Subcutaneous abdominal adipose tissue (tissue), 5 donors: Measurements from ENCODE around the gene DEPDC5.

ENCODE experiments used
- H3K27ac ChIP-seq: one replicate; pipeline ENCODE4 v1.7.0; 2013; ENCODE audit warnings: low read depth, mild to moderate bottlenecking, inconsistent platforms, low read length, moderate library complexity
- H3K27me3 ChIP-seq, 5 donors: one replicate each; pipeline ENCODE4 v1.7.0; 2013; ENCODE audit warnings: low read length in 5 of 5, inconsistent platforms in 1 of 5; ENCODE audit not compliant: control insufficient read depth in 5 of 5, insufficient read depth in 4 of 5
- H3K36me3 ChIP-seq, 5 donors: one replicate each; pipeline ENCODE4 v1.7.0; 2013; ENCODE audit warnings: low read length in 5 of 5; ENCODE audit not compliant: control insufficient read depth in 5 of 5, insufficient read depth in 5 of 5
- H3K4me1 ChIP-seq, 5 donors: one replicate each; pipeline ENCODE4 v1.7.0; 2013; ENCODE audit warnings: low read length in 5 of 5, mild to moderate bottlenecking in 3 of 5, moderate library complexity in 1 of 5; ENCODE audit not compliant: control insufficient read depth in 5 of 5, insufficient read depth in 5 of 5
- H3K4me3 ChIP-seq, 5 donors: one replicate each; pipeline ENCODE4 v1.7.0; 2013; ENCODE audit warnings: low read length in 5 of 5, low read depth in 1 of 5
- H3K9ac ChIP-seq, 5 donors: one replicate each; pipeline ENCODE4 v1.7.0; 2013; ENCODE audit warnings: low read length in 5 of 5, mild to moderate bottlenecking in 4 of 5, moderate library complexity in 3 of 5
- H3K9me3 ChIP-seq, 5 donors: one replicate each; pipeline ENCODE4 v1.7.0; 2013; ENCODE audit warnings: low read length in 5 of 5; ENCODE audit not compliant: control insufficient read depth in 5 of 5
- donor health status: healthy.
- donor health status: healthy.
- donor health status: healthy.
- donor health status: healthy.
- donor health status: healthy.

The DEPDC5 gene

DNA sequence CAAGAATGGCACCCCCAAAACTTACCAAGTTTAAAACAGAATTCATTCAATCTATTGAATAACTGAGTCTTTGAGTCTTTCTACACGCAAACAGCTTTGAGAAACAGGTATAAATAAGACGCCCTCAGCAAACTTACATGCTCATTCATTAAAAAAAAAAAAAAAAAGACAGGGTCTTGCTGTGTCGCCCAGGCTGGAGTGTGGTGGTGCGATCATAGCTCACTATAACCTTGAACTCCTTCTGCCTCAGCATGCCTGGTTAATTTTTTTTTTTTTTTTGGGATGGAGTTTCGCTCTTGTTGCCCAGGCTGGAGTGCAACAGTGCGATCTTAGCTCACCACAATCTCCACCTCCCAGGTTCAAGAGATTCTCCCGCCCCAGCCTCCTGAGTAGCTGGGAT, 9.9 kb upstream of the DEPDC5 start:
- no peaks in the 10 kb centered on the region for H3K9me3 ChIP-seq
- no peak overlapping the region for H3K27ac ChIP-seq
- peaks cover 4 to 41% (median 20%) of the 10 kb centered on the region in 5 donors for H3K4me1 ChIP-seq
- H3K4me3 ChIP-seq: no peak overlapping the region
- H3K36me3 ChIP-seq: peaks cover 0 to 3% (median 0%) of the 10 kb centered on the region in 5 donors
- no peak overlapping the region for H3K9ac ChIP-seq
- H3K27me3 ChIP-seq: no peaks in the 10 kb centered on the region

DNA sequence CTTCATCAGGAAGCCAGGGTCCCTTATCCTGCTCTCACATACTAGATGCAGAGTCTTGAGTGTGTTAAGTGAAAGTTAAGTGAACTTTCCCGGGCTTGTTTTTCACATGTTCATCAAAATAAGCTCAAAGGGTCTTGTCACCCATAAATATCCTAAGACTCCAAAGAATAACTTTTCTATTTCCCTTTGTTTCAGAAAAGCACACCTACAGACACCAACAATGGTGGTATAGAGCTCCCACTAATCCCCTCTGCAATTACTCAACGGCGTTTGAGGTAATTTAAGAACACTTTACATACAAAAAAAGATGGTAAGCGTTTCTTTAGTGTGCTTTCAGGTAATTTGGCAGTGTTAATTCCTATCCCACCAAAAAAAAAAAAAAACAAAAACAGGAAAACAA, 6.4 kb upstream of the DEPDC5 start:
- Histone ChIP-seq H3K27me3 (no peaks in the 10 kb centered on the region), H3K4me1 (peaks cover 4 to 41% (median 35%) of the 10 kb centered on the region in 5 donors), H3K36me3 (peaks cover 0 to 2% (median 0%) of the 10 kb centered on the region in 5 donors), H3K27ac (no peak overlapping the region), H3K4me3 (no peak overlapping the region), H3K9me3 (no peaks in the 10 kb centered on the region), H3K9ac (peak overlapping the region in 1 of 5 donors; percentile 87)

DNA sequence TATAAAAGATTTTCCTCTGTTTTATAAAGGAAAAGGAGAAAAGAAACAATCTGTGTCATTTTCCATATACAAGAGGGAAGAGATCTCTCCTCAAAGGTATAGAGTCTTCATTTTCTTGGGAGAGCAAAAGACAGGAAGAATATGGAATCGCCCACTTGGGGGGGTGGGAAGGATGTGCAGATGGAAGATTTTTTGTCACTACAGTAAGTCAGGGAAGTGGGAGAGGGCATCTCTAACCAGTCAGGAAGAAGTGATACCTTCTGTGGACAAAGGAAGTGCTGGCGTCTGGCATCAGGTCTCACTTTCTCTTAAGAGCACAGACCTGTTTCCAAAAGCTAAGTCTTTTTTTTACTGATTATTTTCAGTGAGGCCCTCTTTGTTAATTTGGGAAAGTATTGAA, 5.3 kb upstream of the DEPDC5 start:
- peak overlapping the region; percentile 86 to 97 (median 89) for H3K4me3 ChIP-seq

DNA sequence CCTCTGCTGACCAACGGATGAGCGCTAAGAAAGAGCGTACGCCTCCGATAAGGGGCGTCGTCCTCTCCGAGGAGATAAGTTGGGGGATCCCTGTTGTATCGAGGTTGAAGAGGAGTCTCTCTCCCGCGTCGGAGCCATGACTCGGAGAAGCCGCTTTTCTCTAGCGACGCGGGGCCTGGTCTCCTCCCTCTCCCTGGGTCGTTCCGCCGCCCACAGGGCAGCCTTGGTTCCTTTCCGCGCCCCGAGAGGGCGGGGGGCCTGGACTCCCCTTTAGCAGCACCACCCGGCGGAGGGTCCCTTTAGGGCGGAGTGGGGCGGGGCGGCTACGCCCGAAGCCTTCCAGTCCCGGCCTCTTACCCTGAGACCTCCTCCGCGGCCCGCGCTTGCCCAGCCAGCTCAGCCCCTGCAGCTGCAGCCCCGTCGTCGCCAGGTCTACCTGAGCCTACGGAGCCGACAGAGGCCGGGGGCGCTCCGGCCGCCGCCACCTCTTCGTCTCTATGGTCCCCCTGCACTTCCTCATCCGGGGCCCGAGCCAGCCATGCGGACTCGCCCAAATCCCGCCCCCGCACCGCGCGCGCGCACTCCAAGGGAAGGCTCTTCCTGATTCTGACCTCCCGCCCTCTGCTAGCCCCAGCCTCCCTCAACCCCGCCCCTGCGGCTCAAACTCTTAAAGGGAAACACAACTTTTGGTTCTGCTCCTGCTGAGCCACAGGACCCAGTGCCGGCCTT, 4.0 kb upstream of the DEPDC5 start, which contains the start of gene PRR14L:
PRR14L (minus strand) TSS at position 497 of the 729 bp plus-strand sequence. CDS start 11,272 bp downstream, outside the sequence.
- H3K4me1 ChIP-seq: peaks cover 15 to 58% (median 56%) of the 10 kb centered on the region in 5 donors
- no peaks in the 10 kb centered on the region for H3K27me3 ChIP-seq
- H3K9ac ChIP-seq: peak within 1 kb of the TSS; percentile 87 to 99 (median 97)
- H3K36me3 ChIP-seq: peaks cover 0 to 2% (median 0%) of the 10 kb centered on the region in 5 donors
- H3K4me3 ChIP-seq: peak within 1 kb of the TSS; percentile 86 to 97 (median 89)
- H3K27ac ChIP-seq: peak within 1 kb of the TSS; percentile 92
- no peaks in the 10 kb centered on the region for H3K9me3 ChIP-seq

More for the DNA sequence above, 5.3 kb upstream of the DEPDC5 start:
- Histone ChIP-seq H3K36me3 (peaks cover 0 to 2% (median 0%) of the 10 kb centered on the region in 5 donors), H3K9ac (peak overlapping the region; percentile 41 to 99 (median 89)), H3K9me3 (no peaks in the 10 kb centered on the region), H3K27me3 (no peaks in the 10 kb centered on the region), H3K4me1 (peaks cover 11 to 50% (median 46%) of the 10 kb centered on the region in 5 donors), H3K27ac (peak overlapping the region; percentile 92)

DNA sequence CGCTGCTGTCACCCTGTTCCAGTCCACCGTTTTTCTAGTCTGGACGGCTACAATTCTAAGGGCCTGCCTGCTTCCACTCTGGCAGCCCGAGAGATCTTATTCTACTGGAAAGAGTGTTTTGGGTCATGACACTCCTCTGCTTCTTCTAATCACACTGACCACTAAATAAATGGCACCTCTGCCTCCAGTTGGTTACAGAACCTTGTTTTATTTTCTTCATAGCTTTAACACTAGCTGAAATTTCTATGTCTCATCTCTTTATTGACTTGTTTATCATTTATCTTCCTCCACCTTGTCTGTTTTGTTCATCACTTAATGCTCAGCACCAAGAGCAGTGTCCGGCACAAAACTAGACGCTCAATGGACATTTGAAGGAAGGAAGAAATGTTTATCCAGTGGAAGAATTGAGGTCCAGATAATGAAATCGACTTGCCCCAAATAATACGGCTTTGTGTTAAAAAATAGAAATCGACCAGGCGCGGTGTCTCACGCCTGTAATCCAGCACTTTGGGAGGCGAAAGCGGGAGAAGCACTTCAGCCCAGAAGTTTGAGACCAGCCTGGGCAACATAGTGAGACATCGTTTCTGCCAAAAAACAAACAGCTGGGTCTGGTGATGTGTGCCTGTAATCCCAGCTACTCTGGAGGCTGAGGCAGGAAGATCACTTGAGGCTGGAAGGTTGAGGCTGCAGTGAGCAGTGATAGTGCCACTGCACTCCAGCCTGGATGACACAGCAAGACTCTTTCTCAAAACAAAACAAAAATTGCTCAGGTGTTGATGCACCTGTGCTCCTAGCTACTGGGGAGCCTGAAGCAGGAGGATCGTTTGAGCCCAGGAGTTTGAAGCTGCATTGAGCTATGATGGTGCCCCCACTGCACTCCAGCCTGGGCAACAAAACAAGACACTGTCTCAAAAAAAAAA, 3.2 kb upstream of the DEPDC5 start:
- Histone ChIP-seq H3K36me3 (peaks cover 0 to 2% (median 0%) of the 10 kb centered on the region in 5 donors), H3K27ac (peak overlapping the region; percentile 92), H3K9ac (peak overlapping the region in 4 of 5 donors; percentile 68 to 97 (median 80)), H3K27me3 (no peaks in the 10 kb centered on the region), H3K4me3 (peak overlapping the region; percentile 61 to 97 (median 89)), H3K4me1 (peaks cover 15 to 61% (median 60%) of the 10 kb centered on the region in 5 donors), H3K9me3 (no peaks in the 10 kb centered on the region)

DNA sequence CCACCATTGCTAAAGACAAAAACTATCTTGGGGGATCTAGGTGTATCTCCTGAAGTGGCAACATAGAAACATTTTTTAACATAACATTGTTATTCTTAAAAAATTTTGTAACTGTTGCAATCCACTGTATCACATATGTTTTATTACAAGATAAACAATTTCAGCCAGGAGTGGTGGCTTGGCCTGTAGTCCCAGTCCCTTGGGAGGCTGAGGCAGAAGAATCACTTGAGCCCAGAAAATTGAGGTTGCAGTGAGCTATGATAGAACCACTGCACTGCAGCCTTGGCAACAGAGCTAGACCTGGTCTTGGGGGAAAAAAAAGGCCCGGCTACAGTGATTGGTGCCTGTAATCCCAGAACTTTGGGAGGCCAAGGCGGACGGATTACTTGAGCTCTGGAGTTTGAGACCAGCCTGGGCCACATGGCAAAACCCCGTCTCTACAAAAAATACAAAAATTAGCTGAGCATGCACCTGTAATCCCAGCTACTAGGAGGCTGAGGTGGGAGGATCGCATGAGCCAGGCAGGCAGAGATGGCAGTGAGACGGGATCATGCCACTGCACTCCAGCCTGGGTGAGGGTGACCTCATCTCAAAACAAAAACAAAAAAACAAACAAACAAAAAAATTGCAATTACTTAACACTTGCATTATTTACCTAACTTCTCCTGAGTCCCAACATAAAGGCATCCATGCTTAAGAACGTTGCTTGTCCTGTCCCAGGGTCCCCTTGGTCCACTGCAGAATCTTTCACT, 1.5 kb upstream of the DEPDC5 start:
- Histone ChIP-seq H3K36me3 (peaks cover 0 to 2% (median 0%) of the 10 kb centered on the region in 5 donors), H3K27me3 (no peaks in the 10 kb centered on the region), H3K9me3 (no peaks in the 10 kb centered on the region), H3K27ac (peak overlapping the region; percentile 92), H3K4me3 (peak overlapping the region in 1 of 5 donors; percentile 86), H3K4me1 (peaks cover 15 to 61% (median 59%) of the 10 kb centered on the region in 5 donors), H3K9ac (peak overlapping the region in 4 of 5 donors; percentile 43 to 97 (median 90))

DNA sequence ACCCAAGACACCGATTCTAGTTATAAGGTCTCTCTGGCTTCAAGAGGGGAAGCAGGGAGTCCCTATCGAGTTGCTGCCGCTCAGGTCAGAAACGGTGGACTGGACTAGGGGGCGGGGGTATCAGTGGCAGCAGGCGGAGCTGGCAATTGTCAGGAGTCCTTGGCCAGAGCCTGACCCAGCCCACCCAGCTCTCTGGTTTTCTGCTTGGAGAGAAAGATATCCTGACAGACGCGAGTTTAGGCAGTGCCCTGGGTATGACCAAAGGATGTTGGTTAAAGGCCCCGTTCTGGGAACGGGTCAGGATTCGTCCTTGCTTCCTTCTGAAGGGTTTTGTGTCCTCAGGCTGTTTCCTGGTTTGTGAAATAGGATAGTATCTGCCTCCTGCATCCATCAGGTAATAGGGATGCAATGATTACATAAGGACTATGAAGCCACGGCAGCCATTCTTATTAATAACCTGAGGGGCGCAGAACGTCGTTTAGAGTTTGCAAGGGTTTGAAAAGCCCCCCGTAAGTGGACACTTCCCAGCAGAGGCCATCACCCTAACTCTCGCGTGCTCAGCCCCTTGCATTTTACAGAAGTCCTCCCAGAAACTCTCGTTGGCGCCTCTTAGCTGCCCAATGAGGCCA, 700 bp upstream of the DEPDC5 start:
- Histone ChIP-seq H3K36me3 (peaks cover 0 to 2% (median 0%) of the 10 kb centered on the region in 5 donors), H3K4me1 (peaks cover 15 to 56% (median 52%) of the 10 kb centered on the region in 5 donors), H3K9me3 (no peaks in the 10 kb centered on the region), H3K9ac (peak overlapping the region; percentile 43 to 97 (median 90)), H3K27me3 (no peaks in the 10 kb centered on the region), H3K27ac (peak overlapping the region; percentile 92), H3K4me3 (peak overlapping the region; percentile 74 to 90 (median 85))

DNA sequence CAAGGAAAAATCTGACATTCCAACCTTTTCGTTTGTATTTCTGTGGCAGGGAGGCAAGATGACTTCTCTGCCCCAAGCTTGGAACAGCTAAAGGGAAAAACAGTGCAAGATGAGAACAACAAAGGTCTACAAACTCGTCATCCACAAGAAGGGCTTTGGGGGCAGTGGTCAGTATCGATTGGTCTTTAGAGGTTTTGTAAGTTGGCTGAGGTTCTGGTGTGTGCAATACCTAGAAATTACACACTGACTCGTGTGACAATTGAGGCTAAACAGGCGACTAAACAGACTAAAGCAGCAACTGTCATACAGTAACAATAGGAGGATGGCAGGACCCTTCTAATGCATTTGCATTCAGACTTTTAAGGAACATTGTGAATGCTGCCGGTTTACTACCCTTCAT, 994 bp downstream of the DEPDC5 start:
- peaks cover 14 to 41% (median 37%) of the 10 kb centered on the region in 5 donors for H3K4me1 ChIP-seq
- H3K27ac ChIP-seq: peak overlapping the region; percentile 92
- H3K36me3 ChIP-seq: peaks cover 0 to 13% (median 7%) of the 10 kb centered on the region in 5 donors
- no peaks in the 10 kb centered on the region for H3K27me3 ChIP-seq
- peak overlapping the region in 3 of 5 donors; percentile 82 to 96 (median 85) for H3K4me3 ChIP-seq
- H3K9me3 ChIP-seq: no peaks in the 10 kb centered on the region
- H3K9ac ChIP-seq: peak overlapping the region in 3 of 5 donors; percentile 94 to 96 (median 95)

DNA sequence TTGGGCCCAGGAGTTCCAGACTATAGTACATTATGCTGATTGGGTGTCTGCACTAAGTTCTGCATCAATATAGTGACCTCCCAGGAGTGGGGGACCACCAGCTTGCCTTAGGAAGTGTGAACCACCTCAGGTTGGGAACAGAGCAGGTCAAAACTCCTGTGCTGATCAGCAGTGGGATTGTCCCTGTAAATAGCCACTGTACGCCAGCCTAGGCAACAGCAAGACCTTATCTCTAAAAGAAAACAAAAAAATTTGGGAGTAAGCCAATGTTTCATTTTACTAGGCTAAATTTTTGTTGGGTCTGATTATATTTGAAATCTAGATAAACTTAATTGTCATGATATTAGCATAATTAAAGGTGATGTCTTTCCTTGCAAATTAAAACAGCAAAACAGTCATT, 3.4 kb downstream of the DEPDC5 start:
- Histone ChIP-seq H3K27me3 (no peaks in the 10 kb centered on the region), H3K36me3 (peaks cover 3 to 29% (median 15%) of the 10 kb centered on the region in 5 donors), H3K9ac (no peak overlapping the region), H3K9me3 (no peaks in the 10 kb centered on the region), H3K27ac (no peak overlapping the region), H3K4me1 (peaks cover 12 to 27% (median 24%) of the 10 kb centered on the region in 5 donors), H3K4me3 (no peak overlapping the region)
